Stimulated activated CD8-positive, alpha-beta memory T cell treated with anti-CD3 and anti-CD28 coated beads, Interleukin-15, amount 100 ng/mL, for 48 hours (primary cell): ENCODE data around the gene GUF1.
A peak's percentile ranks its signal among the peaks of the same experiment; 100 is the strongest.
"Not testable (repeated sequence)": the region's sequence is repeated elsewhere in the genome, so short reads cannot be mapped to it uniquely, and the experiment has no call there.

ENCODE experiments used
- DNase-seq, 2 donors: peaks; one replicate each; pipeline ENCODE4 v3.0.0-alpha.2; 2020; ENCODE audit warnings: low read depth in 2 of 2

Gene GUF1

DNA sequence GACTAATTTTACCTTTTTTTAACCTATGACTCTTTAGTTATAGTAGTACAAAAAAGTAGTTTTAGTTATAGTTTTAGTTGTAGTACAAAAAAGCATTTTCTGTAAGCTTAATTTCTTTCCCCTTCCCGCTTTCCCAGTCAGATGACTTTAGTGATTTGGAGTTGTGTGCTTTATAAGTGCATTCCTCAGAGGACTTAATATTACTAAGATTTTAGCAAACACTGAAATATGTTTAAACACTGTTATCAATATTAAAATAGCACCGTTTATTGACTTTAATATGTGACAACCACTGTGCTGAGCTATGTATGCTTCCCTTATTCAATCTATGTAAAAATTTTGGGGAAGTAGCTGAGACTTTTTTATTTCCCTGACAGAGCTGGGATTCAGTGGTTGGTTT lies 22.8 kb downstream of the GUF1 start:
- DNase-seq: no peak

DNA sequence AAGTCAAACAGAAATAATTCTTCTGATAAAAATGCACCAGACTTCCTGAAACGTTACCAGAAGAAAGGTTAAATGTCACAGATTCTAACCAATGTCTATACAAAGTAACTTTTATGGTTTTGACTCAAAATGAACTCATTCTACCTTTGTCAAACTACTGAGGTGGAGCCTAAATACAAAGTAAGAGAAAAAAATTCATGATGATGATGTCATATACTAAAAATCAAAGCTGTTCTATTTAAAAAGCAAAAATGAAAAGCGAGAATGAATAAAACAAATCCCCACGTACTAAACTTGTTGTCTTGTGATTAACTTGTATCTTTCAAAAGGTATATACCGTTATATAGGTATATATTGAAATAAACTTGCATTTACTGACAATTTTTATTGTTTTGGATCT lies 26.5 kb downstream of the GUF1 start:
- DNase-seq: no peak

DNA sequence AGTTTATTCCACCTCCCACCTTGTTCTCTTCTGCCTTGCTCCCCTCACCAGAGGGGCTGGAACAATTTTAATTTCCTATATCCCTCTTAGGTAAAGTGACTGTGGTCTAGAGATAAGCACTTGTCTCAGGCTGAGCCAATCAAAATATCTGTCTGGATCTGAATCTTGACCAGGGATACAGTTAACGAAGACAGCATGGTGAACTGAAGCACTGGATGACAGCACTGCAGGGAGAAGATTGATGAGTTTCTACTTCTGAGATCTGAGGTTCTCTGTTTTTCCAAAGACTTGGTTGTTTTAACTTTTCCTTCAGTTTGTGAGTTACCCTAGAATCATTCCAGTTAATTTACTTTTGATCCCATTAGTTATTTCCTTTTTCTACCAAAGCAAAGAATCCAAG lies 34.9 kb downstream of the GUF1 start:
- DNase-seq: no peak

DNA sequence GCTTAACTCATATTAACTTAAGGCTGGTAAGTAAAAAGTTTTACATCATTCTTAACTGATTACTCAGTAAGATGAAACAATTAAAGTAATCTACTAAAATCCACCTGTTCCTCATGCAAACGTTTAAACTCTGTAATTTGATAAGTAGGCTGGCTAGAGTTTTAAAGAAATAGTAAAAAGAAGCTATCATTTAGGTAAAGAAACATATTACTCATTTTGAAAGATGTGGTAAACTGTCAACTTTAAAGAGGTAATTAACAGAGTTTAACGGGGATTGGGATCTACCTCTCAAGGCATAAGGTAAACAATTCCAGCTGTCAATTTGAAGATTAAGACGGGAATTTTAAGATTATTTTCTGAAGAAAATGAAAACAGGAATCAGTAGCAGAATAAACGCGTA lies 38.4 kb downstream of the GUF1 start:
- no peak for DNase-seq

DNA sequence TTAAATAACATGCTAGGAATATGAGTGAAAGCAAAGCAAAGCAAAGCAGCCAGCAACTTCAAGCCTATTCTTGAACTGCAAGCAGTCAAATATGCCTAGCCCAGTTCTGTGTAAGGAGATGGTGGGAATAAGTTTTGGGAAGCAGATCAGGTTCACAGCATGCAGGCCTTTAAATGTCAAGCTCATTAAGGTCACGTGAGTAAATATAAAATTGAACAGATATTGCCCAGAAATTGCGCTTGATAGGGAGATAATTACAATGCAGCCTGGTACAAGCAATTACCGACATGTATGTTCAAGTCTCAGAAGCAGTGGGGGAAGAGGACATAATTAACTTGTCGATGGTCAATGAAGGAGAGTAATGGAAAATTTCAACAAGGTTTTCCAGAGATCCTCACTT lies 42.2 kb downstream of the GUF1 start:
- no peak for DNase-seq

DNA sequence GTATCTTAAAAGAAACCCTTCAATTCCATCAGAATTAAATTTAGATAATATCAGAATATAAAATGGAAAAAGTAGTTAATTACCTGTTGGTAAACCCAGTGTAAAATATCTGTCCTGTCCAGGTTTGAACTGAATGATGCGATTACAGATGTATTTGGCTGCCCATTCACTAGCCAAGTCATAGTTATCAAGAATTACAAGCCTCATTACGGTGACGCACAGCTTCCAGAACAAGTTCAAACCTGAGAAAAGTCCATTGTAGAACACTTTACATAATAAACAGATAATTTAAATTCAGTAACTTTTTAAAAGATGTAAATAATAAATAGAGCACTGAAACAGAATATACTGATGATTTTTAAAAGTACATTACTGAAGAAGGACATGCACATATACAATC lies 43.8 kb downstream of the GUF1 start:
- DNase-seq: no peak

DNA sequence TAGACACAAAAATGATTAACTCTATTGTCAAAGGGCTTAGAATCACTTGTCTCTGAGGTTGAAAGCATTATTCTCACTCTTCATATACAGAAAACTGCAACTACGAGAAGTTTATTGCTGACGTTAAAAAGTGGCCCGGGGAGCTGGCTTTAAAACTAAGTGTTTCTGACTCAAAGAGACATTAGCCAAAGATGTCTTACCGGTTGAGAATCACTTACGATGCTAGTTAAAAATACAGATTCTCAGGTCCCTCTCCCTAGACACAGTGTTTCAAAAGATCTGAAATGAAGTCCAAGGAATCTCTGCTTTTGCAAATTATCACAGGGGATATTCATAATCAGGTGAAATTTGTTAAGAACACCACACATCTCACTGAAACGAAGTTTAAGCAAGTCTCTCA lies 46.9 kb downstream of the GUF1 start:
- DNase-seq: no peak

DNA sequence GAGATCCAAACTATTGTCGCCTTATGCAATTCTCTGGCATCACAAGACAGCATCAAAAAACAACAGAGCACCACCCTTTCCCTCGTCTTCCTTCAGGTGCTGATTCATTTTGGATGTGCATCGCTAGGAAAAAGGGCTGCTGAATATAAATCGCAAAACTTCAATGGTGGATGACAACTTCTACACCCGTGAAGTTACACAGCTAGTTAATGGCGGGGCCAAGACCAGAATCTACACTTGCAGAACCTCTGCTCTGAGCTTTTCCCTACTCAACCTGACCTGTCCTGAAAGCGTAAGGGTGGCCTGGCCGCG lies 47.5 kb downstream of the GUF1 start:
- no peak for DNase-seq

DNA sequence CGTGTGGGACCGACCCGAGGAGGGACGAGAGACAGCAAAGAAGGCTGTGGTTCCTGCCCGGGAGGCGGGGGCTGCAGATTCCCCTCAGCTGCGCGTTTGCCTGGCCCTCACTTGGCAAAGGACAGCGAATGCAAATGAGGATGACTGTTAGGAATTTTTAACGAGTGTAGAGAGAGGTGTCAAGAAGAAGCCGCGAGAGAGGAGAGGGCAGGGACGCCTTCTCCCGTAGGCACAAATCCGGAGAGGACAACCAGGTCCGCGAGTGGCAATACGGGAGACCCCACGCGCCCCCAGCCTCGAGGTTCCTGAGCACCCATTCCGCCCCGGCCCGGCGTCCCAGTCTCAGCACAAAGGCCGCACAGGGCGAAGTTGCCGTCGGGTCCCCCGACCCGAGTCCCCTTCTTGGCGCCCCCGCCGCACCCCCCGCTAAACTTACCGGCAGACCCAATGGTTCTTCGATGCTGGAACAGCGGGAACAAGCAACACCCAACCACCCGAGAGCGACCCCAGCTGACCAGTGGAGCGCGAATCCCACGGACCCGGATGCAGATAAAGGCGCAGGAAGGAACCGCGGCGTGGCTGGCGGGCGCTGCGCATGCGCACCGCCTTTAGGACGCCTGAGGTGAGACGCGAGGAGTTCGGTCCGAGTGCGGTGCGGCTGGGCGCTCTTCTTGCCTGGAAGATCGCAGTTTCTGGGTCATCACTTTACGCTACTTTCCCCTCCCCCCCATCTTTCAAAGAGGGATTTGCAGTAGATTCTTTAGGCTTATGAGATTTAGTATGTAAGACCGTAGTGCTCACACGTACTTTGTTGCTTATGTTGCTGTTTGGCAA lies 48.0 kb downstream of the GUF1 start, which contains the start of gene GNPDA2:
TSS of gene GNPDA2 (minus strand) at position 519 of the 834 bp plus-strand sequence. CDS start 4,349 bp downstream, outside the sequence.
- DNase-seq: peak; percentile 75 to 78

DNA sequence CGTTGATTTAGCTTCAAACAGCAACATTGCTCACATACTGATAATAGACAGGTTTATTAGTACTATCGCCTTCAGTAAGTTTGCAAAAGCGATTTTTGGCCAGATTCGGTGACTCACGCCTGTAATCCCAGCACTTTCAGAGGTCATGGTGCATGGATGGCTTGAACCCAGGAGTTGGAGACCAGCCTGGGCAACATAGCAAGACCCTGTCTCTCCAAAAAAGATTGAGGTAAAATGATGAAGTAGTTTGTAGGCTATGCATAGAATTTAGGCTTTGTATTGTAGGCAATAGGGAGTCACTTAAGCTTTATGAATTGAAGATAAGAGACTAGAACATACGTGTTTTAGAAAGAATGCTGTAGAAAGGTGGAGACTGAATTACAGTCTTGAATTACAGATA lies 49.3 kb downstream of the GUF1 start:
- no peak for DNase-seq

DNA sequence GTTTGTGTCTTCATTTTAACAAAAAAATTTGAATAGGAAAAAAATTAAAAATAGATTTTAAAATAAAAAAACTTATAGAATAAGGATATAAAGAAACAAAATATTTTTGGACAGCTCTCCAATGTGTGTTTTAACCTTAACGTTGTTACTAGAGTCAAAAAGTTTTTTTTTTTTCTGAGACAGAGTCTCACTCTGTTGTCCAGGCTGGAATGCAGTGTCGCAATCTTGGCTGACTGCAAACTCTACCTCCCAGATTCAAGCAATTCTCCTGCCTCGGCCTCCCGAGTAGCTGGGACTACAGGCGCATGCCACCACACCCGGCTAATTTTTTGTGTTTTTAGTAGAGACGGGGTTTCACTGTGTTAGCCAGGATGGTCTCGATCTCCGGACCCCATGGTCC lies 50.5 kb downstream of the GUF1 start:
- not testable (repeated sequence) for DNase-seq

DNA sequence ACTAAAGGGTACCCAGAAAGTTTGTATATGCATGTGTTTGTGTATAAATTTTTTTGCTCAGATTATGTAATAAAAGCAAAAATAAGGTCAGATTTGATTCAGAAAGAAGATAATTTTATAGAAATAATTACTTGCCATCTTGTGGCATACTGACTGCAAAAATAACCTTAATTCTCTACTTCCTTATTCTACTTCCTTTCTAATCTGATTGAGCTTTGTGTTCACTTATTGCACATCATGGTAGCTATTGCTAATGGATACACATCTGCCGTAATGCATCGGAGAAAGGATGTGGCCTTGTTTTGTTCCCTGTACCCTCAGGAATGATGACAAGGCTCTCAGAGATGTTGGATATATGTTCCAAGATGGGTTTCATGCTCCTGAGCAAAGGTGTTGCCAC lies 58.7 kb downstream of the GUF1 start:
- DNase-seq: no peak

DNA sequence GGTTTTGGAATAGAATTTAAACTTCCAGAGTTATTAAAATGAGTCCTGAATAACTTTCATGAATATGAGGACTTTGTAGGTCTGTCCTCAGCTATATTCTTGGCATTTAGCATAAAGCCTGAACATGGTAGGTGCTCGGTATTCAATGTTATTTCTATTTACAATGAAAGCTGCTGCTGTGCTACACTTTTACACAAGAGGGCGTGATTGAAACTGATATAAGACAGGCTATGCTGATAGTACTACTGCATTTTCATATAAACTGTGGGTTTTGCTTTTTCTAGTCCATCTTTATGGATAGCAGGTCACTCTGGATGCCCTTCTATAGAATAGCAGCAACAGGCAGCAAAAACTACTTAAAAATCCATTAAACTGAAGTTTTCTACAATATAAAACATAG lies 60.4 kb downstream of the GUF1 start:
- DNase-seq: no peak

DNA sequence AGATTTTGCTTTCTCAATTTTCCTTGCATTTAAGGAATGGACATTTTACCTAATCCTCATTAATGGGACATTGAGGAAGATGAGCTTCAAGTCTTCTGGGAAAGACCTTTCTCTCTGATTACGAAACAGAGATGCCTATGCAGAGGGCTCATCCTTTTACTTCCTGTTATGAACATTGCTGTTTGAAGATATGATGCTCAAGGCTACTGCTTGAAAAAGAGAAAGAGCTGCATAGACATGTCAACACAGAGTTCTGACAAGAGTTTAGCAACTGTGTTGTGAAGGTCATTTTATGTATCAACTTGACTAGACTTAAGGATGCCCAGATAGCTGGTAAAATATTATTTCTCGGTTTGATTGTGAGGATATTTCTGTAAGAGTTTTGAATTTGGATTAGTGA lies 62.0 kb downstream of the GUF1 start:
- DNase-seq: no peak
